A172 (cell line): Measurements from ENCODE around the gene BACH2. TPM values are rescaled to one million over a fixed set of nuclear protein-coding genes. Genes with fewer than 3 reads are reported as not detected.
"Not testable (repeated sequence)": the region's sequence is repeated elsewhere in the genome, so short reads cannot be mapped to it uniquely, and the experiment has no call there.

Source experiments
- DNase-seq: peaks from one replicate; pipeline ENCODE4 v3.0.0-alpha.2; 2015; ENCODE audit warnings: low spot score
- total RNA-seq: library from RNA; depleted of rRNA; stranded (reverse); fragments of >200 nt; shearing (Covaris generic); gene quantifications from 2 replicates; pipeline ENCODE4 v1.2.3, GENCODE V29; 2014

The BACH2 gene
- total RNA-seq, 1 experiment from 2014 or later = 0.03 TPM

DNA sequence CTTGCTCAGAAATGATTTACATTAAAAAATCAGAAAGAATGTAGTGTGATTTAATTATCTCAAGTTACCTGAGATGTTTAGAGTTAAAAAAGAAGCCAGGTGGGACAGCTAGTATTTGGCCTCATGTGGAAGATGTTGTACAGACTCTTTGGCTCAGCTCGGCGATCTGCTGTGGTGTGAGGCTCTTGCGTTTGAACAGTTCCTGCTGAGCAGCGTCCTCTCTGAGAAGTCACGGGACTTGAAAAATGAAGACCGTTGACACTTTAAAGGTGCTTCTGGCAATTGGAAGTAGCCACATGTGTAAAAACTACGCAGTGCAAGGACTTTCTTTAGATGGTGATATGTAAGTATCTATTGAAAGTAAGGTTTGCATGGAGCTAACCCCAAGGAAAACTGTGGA lies 169.0 kb downstream of the BACH2 start:
- DNase-seq = no peak

DNA sequence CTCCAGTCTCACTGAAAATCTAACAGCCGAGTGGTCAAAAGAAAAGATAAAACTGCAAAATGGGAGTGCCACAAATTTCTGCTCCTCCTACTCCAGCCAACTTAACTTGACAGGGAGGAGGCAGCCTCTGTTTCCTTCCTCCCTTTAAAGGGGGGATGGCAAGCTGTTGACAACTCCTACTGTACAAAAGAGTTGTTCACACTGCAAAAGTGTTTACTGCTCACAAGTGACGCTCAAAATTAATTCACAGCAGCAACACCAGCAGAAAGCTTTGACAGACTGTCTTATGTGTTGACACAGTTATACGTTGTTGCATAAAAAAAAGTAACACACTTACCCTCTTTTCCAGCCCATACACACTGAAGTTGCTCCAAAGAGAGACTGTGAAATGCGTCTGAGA lies 169.8 kb downstream of the BACH2 start:
- DNase-seq = no peak

DNA sequence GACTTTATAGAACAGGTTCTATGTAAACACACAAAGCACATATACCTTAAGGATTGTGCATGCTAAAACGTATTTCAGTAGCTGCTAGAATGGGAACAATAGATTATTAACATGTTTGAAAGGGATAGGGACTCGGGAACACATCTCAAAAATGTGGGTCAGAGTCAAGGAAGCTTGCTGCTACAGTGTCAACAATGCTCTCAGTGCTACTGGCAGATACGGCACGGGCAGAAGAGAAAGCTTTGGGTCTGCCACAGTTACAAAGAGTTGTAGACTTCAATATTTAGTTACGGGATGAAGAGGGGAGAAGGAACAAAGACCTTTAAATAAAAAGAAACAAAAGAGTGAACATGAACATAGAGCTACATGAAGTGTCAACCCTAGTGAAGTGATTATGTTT lies 170.5 kb downstream of the BACH2 start:
- no peak for DNase-seq

DNA sequence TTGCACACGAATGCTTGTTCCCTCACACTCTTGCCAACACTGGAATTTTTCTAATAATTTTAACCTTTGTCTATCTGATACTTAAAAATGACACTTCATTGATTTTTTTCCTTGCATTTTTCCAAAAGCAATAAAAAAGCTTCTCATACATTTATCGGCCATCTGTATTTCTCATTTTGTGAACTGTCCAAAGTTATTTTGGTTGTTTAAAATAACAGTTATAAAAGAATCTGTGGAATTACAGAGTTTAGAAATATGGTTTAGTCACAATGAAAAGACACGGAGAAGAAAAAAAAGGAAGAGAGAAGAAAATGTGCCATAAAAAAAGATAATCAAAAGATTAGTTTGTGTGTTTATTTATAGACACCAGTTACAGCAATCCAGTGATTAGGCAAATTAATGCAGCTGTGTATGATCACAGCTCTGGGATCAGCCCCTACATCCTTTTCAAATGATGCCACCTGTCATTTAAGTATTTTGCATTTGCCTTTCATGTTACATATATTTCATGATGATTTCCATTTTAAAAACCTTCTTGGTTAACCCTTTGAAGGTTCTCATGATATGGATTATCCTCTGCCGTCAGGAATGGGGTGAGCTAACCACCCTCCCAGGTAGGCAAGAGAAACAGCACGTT lies 171.7 kb downstream of the BACH2 start:
- no peak for DNase-seq

DNA sequence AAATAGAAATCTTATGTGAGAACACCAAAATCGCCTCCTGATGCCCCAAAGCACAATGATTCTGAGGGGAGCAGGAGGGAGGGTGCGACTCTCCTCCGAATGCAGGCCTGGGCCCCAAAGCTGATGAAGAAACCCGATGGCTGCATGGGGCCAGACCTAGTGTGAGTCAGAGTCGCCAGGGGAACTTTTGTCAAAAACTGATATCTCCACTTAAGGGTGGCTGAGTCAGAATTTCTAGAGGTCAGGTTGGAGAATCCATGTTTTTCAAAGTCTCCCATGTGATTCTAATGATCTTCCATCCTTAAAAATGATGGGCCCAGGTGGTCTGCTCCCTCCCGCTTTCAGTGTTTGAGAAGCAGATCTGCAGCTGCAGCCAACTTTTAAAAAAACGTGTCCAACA lies 172.8 kb downstream of the BACH2 start:
- DNase-seq = peak; percentile 18

DNA sequence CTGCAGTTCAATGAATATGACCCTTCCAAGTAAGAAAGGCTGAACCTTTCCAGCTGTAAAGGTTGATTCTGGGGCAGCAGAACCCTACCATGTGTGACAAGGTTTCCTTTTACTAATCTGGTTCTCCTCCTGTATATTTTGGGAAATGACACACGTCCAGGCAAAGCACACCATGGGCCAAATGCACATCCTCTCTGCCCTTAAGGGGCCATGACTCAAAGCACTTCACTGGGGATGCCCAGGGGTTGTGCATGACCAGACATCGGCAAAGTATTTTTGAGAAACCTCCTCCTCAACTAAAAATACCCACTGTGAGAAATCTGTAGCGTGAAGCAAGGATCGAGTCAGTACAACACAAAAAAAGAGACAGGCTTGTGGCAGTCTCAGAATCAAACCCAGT lies 174.7 kb downstream of the BACH2 start:
- no peak for DNase-seq

DNA sequence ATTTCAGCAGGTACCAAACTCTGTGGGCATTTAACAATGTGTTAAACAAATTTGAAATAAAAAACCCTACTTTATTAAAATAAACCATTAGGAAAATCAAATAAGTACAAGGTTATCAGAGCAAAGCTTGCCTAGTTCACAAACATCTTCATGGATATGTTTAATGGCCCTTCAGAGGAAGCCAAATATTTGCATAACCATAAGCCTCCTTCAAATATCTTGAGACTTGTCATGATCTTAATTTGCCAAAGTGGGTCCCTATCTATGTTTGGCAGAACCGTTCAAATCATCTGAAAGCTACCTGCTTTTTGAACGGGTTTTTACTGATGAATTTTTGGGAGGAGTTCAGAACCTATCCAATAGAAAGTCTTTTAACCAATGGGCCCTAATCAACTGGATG lies 176.3 kb downstream of the BACH2 start:
- DNase-seq = no peak

DNA sequence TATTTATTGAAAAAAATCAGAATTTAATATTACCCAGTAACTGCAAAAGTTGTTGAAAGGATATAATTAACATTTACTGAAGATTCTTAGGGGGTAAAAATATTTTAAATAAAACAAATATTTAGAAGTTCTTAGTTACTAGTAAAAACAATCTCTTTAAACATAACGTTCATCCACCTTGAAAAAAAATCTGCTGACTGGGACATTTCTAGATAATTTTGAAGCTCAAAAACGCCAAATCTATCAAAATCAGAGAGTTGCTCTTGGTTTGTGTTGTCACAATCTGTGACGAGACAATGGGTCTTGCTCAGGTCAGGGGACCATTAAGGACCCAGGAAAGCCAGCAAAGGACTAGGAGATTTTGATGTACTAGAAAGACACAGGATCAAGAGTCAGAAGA lies 177.0 kb downstream of the BACH2 start:
- no peak for DNase-seq

DNA sequence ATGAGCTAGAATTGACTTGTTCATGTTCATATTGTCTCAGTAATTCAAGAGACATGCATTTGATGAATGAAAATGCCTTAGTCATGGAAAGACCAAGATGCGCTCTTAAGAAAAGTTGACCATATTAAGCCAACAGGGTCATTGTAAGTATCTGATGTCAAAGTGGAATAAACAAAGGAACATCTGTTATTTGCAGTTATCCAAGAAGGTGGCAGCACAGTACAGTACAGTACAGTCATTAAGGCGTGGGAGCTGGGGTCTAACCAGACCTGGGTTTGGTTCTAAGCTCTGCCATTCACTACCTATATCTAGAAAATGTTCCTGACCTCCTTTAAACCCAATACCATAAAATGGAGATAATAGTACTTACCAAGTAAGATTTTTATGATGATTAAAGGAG lies 178.1 kb downstream of the BACH2 start:
- DNase-seq = no peak

DNA sequence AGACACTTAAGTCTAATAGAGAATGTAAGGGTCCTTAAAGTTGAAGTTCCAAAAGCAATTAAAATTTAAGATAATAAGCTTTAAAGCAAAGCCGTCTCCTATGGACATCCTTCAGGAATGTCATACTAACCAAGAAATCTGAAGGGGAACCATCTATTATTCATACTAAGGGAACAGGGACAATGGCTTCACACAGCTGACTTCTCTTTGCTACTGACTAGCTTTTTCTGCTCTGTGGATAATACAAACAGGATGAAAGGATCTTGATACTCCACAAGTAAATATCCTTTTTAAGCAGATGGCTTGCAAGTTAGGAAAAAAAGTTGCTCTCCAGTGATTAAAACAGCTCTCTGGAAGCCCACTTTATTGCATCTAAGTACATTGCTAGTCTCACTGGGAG lies 178.6 kb downstream of the BACH2 start:
- DNase-seq = no peak

DNA sequence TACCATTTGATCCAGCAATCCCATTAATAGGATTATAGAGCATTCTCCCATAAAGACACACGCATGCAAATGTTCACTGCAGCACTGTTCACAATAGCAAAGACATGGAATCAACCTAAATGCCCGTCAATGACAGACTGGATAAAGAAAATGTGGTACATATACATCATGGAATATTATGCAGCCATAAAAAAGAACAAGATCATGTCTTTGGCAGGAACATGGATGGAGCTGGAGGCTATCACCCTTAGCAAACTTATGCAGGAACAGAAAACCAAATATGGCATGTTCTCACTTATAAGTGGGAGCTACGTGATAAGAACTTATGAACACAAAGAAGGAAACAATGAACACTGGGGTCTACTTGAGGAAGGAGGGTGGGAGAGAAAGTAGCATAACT lies 180.5 kb downstream of the BACH2 start:
- DNase-seq = not testable (repeated sequence)

DNA sequence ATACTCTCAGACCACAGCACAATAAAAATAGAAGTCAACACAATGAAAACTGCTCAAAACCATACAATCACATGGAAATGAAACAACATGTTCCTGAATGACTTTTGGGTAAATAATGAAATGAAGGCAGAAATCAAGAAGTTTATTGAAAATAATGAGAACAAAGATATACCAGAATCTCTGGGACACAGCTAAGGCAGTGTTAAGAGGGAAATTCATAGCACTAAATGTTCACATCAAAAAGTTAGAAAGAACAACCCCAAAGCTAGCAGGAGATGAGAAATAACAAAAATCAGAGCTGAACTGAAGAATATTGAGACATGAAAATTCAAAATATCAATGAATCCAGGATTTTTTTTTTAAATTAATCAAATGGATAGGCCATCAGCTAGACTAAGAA lies 183.3 kb downstream of the BACH2 start:
- DNase-seq = no peak

DNA sequence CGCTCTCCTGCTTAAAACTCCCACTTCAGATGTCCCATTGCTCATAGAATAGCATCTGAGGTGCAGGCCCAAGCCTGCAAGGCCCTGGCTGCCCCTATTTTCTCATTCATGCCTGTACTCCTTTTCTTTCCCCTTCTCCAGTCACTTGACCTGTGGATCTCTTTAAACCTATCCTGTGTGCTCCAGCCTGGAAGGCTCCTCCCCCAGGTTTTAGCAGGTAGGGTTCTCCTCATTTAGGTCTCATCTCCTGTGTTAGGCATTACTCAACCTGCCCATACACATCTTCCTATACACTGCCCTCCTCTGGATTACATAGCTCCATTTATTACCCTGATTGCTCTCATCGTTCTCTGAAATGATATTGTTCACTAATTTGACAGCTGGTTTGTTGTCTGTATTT lies 185.3 kb downstream of the BACH2 start:
- DNase-seq = no peak

DNA sequence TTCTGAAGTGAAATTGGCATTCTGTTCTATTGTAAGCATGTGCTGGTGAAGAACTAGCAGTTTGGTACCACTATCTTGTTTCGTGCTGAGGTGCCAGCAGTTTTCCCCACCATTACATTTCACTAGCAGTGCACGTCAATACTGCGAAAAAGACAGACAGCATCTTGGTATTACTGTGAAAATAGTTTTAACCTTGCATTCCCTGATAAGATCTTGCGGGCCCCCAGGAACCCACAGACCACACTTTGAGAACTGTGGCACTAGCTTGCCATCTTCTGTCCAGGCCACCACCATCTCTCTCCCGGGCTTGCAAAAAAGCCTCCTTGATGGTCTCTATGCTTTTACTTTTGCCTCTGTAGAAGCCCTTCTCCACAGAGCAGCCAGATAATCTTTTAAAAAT lies 185.7 kb downstream of the BACH2 start:
- no peak for DNase-seq

DNA sequence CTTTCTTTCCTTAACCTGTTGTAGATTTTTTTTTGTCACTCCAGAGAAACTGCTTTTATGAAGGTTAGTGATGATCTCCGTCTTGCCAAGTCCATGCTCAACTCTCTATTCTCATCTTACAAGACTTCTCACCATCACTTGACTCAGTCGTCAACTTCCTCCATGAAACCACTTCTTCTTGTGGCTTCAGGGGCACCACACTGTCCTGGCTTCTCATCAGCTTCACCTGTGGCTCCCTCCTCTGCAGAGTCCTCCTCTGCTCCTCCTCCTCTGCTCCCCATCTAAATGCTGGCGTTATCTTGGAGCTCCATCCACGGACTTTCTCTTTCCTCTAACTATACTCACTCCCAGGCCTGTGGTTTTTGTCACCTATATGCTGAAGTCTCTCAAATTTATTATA lies 187.5 kb downstream of the BACH2 start:
- DNase-seq = no peak

DNA sequence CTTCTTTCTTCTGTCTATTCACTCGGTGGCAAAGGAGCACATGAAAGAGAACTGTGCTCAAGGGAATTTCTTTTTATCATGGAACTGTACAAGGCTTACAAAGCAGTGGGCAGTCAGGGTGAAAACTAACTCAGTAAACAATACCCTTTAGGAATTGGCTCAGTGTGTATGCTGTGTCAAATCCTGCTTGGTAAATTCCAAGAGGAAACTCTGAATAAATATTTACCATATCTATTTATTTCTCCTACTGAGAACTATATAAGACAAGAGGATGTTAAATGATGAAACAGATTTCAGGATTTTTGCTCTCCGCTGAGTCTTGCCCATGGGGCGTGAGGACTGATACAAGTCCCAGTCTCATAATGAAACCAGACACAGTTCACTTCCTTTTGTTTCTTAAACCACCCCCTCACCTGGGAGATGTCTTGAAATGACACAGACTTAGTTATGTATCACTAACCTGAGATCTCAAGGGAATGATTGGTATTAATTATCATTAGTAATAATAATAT lies 188.8 kb downstream of the BACH2 start:
- no peak for DNase-seq

DNA sequence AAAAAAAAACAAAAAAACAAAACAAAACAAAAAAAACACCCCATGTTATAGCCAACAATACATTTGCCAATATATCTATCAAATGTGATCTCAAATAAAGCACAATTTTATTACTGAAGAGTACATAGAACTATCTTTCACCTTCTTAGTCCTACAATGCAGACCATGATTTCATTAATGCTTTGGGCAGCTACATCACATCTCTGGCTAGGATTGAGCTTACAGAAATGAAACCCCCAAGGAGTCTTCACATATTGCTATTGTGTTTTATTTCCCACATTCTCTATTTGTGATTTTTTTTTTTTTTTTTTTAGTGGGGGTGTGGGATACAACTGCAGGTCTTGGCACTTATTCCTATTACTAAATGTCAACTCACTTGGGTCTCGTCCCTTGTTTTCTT lies 189.3 kb downstream of the BACH2 start:
- no peak for DNase-seq

DNA sequence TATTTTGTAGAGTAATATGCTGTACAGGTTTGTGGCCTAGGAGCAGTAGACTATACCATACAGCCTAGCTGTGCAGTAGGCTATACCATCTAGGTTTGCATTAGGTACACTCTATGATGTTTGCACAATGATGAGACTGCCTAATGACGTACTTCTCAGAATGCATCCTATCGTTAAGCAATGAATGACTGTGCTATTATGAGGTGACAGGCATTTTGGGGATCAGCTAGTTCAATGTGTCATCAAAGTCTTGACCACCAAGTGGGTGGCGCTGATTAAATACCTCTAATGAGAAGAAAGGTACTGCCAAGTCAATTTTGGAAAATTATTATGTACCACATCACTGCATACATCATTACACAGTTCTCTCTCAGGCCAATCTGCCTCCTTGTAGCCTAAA lies 190.2 kb downstream of the BACH2 start:
- no peak for DNase-seq

DNA sequence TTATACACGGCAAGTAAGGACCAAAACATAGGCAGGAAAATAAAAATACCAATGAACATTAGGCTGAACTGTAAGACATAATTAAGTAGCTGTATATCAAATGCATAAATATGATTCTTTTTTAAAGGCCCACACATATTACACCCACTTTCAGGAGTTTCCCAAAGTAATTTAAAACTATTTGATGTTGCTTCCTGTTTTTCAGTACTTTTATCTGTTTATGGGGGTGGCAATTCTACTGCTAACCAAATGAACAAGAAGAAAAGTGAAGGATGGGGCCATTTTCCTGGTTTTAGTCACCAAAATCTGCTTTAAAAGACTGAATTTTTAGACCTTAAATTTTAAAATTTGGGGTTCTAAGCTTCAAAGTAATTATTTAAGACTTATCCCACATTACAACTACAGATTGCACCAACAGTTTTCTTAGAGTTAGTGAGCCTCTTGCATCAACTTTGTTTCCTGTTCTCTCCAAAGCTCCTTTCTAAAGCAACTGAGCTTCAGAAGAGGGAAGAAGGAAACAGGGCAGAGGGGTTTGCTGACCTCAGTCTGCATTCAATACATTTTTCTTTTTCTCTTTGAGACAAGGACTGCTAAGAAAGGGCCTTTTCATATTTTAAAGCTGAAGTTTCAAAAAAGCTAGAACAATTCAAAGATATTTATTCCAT lies 191.0 kb downstream of the BACH2 start:
- DNase-seq = no peak

DNA sequence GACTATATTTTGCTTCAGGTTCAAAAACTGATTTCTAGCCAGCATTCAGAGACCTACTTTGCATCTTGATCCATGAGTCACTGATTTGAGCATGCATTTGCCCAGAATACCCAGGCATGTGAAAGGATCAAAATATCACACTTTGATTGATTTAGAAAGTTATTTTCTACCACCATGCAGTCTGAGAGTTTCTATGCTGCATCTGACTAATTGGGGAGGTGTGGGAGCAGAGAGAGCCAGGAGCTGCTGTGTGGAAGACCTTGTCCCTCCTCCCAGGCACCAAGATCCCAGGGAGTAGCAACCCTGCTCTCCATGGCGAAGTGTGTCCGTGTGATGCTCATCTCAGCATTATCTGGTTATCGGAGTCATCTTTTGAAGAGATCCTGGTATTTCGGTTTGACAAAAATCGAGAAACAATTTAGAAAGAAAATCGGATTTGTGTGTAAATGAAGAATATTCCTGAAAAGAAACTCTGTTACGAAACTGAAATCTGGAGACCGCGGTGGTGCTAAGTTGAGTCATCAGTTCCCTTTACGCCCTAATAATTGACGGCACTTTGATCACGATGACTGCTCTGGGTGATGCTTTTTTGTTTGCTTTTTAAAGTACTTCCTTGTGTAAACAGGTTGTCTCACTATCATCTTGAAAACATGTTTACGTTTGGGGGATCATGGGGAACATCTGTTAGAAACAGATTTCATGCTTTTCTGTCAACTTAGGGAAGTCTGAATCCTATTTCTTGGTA lies 193.4 kb downstream of the BACH2 start:
- no peak for DNase-seq

DNA sequence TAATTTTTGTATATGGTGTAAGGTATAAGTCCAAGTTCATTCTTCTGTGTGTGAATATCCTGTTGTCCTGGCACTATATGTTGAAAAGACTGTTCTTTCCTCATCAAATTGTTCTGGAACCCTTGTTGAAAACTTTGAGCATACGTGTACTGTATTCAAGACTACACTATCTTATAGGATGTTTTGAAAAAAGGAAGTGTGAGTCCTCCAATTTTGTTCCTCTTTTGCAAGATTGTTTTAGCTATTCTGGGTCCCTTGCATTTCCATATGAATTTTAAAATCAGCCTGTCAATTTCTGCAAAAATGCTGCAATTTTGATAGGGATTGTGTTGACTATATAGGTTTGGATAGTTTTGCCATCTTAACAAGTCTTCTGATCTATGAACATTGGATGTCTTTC lies 195.2 kb downstream of the BACH2 start:
- no peak for DNase-seq

DNA sequence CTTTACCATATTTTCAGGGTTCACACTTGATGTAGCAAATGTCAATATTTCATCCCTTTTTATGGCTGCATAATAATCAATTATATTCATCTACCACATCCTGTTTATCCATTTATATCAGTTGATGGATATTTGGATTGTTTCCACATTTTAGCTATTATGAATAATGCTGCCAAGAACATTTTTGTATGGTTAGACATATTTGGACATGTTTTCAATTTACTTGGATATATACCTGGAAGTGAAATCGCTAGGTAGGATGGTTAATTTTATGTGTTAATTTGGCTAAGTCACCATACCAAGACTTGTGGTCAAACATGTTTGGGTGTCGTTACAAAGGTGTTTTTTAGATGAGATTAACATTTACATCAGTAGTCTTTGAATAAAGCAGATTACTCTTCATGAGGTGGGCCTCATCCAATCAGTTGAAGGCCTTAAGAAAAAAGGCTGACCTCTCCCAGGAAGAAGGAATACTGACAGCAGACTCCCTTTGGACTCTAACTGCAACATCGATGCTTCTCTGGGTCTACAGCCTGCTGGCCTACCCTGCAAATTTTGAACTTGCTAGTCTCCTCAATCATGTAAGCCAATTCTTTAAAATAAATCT lies 196.5 kb downstream of the BACH2 start:
- no peak for DNase-seq

DNA sequence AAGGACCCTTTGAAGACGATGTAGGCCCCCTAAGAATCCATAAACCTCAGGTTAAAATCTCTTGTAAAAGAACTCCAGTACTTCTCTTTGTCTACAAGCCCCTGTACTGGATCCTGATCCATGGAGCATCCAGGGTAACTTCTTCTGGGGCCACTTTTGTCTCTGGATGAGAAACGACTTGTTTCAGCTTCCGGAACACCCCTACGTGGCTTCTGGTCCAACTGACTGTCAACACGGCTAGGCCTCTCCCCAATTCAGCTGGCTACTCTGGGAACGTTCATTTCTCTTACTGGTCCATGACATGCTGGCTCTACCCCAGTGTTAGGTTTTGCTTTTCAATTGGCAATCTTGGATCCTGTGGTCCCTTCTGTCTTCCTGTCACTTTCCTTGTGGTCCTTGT lies 198.0 kb downstream of the BACH2 start:
- no peak for DNase-seq
